NOMO-1 treated with DMSO at 0.1 percent for 48 hours (cell line): ENCODE measurements around the gene NUP160.
"Not testable (repeated sequence)": the region's sequence is repeated elsewhere in the genome, so short reads cannot be mapped to it uniquely, and the experiment has no call there.

Experiments used
- DNase-seq: peaks from one replicate; lab custom pipeline; 2025; ENCODE audit not compliant: unreplicated experiment; lab: John Stamatoyannopoulos, UW

The NUP160 gene

DNA sequence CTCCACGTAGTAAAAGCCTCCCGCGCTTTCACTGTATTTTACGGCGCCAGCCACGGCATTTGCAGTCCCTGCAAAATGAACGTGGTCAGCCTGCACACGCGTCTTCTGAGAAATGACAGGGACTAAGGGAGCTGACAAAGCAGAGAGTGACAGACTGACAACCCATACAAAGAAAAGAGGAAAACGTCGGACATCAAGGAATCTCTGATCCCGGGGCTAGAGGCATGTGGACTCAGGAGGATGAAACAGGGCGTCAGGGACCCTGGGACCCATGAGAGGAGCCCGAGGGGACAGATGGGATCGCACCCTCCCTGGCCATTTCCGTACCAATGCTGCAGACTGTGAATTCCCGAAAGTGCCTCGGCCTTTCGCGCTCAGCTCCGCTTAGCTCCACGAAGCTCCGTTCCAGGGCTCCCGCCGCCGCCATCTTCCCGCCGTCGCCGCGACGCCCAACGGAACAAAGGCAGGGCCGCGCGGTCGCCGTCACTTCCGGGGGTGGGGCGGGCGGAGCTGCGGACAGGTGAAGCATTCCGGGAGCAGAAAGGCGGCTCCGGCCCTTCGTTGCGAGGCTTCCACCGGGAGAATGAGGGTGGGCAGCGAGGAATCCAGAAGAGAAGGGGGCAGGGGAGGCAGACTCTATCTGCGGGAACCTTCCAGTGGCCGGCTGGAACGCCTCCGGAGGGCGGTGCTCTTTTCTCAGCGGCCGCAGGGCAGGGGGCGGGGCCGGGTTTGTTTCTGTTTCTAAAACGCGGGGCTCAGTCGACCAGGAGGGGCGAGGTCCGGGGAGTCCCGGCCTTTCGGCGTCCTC is at the start of gene NUP160:
Gene NUP160, minus strand, starts transcription at position 459 of the 808 bp plus-strand sequence. Its CDS starts 32 bp downstream, at position 427.
- DNase-seq: peak; percentile 75

DNA sequence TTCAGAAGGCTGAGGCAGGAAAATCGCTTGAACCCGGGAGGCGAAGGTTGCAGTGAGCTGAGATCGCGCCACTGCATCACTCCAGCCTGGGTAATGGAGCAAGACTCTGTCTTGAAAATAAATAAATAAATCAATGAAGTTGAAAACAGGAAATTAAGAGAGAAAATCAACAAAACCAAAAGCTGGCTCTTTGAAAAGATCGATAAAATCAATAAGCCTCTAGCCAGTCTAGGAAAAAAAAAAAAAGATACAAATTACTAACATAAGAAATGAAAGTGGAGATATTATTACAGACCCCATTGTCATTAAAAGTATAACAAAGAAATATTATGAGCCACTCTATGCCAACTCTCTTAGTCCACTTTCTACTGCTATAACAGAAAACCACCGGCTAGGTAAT is 48.0 kb upstream of the NUP160 start:
- DNase-seq: no peak

DNA sequence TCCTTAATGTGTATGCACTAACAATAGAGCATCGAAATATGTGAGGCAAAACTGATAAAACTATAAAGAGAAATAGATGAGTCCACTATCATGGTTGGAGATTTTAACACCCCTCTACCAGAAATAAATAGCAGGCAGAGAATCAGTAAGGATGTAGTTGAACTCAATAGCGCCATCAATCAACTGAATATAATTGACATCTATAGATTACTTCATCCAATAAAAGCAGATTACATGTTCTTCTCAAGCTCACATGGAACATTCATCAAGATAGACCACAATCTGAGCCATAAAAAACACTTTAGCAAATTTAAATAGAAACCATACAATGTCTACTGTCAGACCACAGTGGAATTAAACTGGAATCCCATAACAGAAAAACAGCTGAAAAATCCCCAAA is 46.9 kb upstream of the NUP160 start:
- DNase-seq: no peak

GRCh38 chr11:47892546-47893276 is 44.6 kb upstream of the NUP160 start:
- not testable (repeated sequence) for DNase-seq

- no peak for DNase-seq
These were observed 43.7 kb upstream of the NUP160 start for GRCh38 chr11:47891886-47892285.

DNA sequence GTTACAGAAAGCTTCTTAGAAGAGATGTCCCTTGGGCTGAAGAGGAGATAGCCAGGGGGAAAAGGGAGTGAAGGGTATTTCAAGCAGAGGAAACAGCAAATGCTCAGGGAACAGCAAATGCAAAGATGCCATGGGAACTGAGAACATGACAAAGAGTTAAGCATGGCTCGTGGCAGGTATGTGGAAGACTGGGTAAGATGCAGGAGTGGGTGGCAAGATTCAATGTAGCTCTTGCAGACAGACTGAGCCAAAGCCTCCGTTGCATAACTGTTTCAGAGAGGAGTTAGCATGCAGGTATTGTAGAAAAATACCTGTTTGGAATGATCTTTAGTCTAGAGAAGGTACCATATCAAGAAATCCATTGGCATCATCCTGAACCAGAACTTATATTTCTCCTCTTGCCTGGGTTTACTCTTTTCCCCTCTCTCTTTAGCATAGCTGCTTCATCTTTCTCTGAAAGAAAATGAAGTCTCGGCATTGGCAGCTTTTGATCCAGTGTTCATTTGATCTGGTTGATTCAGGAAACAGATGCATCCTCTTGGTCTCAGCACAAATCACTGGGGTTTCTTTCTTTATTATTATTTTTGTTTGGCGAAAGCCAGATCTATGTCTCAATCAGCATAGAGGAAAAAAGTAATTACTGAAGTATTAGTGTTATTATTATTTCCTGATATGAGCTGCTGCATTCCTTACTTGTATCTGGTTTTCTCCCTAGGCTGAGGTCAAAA is 41.7 kb upstream of the NUP160 start:
- DNase-seq: no peak

- DNase-seq: no peak
These were observed 39.9 kb upstream of the NUP160 start for GRCh38 chr11:47887910-47888569.

DNA sequence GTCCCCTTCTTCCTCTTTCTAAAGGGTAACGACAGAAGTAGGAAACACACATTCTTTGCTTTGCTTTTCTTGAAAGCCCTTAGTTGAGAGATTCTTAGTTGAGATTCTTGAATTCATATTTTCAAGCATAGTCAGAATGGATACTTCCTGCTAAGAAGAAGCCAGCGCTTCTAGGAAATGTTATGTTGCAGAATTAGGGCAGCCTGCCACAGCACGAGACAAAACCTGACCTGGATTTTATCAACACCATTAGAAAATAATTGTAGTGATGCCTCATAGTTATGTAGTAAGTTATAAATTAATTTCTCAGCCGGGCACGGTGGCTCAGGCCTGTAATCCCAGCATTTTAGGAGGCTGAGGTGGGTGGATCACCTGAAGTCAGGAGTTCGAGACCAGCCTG is 37.9 kb upstream of the NUP160 start:
- peak; percentile 14 for DNase-seq

GRCh38 chr11:47882437-47882836 is 34.3 kb upstream of the NUP160 start:
- not testable (repeated sequence) for DNase-seq

GRCh38 chr11:47881145-47881544 is 33.0 kb upstream of the NUP160 start:
- peak; percentile 1 for DNase-seq

- peak; percentile 64 for DNase-seq
These were observed 31.4 kb upstream of the NUP160 start for GRCh38 chr11:47879259-47880158.

- DNase-seq: not testable (repeated sequence)
These were observed 27.7 kb upstream of the NUP160 start for GRCh38 chr11:47875858-47876257.

DNA sequence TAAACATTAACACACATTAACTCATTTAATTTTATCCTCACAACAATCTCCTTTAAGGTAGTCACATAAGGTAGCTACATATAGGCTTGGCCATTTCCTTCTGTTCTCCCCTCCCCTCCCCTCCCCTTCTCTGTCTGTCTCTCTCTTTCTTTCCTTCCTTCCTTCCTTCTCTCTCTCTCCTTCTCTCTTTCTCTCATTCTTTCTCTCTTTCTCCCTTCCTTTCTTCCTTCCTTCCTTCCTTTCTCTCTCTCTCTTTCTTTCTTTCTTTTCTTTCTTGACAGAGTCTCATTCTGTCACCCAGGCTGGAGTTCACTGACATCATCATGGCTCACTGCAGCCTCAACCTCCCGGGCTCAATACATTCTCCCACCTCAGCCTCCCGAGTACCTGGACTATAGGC is 22.3 kb upstream of the NUP160 start:
- DNase-seq: no peak

DNA sequence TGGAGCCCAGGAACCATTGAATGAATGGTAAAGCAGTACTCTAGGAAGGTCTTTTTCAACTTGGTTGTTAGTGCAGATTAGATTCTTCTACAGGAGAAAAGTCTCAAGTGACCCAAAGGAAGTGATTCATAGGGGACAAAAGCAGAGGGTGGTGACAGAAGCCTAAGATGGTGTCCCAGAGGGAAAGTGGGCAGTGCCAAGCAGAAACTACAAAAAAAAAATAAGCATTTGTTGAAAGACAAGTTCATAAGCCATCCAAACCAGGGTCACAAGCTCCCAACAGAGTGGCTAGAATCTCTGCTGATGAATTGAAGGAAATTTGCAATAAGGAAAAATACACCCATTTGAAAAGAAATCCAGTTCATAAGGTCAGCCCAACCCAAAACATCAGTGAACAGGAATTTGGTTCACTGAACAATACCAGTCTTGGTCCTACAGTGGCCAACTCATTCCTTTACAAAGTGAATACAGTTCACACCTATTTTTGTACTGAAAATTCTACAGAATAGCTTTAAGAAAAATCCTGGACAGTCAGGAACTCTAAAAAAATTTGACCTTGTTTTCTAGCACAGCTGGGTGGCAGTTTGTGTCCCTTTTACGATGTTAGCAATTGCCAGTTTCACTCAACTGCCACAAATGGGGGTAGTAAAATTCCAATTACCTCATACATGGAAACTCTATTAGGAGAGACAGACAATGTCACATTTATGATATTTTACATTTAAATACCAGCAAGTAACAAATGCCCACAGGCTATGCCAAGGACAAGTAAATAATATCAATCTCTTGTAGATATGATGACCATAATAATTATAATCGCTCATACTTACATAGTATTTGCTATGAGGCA is 21.6 kb upstream of the NUP160 start:
- no peak for DNase-seq

GRCh38 chr11:47867823-47868222 is 19.7 kb upstream of the NUP160 start:
- DNase-seq: no peak

DNA sequence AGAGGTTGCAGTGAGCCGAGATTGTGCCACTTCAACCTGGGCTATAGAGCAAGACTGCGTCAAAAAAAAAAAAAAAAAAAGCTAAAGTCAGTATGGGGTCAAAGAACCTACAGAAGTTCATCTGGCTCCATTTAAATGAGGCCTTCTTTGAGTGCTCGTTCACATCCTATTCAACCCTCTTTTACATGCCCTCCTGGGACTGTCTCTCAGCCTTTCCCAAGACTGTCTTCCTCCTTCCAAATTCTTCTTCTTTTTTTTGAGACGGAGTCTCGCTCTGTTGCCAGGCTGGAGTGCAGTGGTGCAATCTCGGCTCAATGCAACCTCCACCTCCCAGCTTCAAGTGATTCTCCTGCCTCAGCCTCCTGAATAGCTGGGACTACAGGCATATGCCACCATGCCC is 18.7 kb upstream of the NUP160 start:
- DNase-seq: not testable (repeated sequence)

- peak; percentile 50 for DNase-seq
These were observed 16.8 kb upstream of the NUP160 start for GRCh38 chr11:47864901-47865300.

GRCh38 chr11:47863898-47864430 is 15.8 kb upstream of the NUP160 start:
- no peak for DNase-seq
